KMS-11 (cell line): Measurements from ENCODE around the gene ADSS1.

Experiments
- H2AFZ ChIP-seq: fragments of 200-600 bp; sonication (generic); 2 replicates; pipeline ENCODE4 v1.6.1; 2016; ENCODE audit warnings: antibody characterized with exemption, mixed run types, low read depth
- H3K27ac ChIP-seq: fragments of 200-600 bp; sonication (generic); 2 replicates; pipeline ENCODE4 v1.6.1; 2016; ENCODE audit warnings: mild to moderate bottlenecking, mixed run types
- H3K27me3 ChIP-seq: fragments of 200-600 bp; sonication (generic); 2 replicates; pipeline ENCODE4 v1.6.1; 2017; ENCODE audit warnings: mild to moderate bottlenecking, low read depth, mixed run types, moderate library complexity; ENCODE audit not compliant: insufficient read depth
- H3K36me3 ChIP-seq: fragments of 200-600 bp; sonication (generic); 2 replicates; pipeline ENCODE4 v1.6.1; 2017; ENCODE audit warnings: mild to moderate bottlenecking, mixed run types; ENCODE audit not compliant: insufficient read depth
- H3K4me1 ChIP-seq: fragments of 200-600 bp; sonication (generic); 2 replicates; pipeline ENCODE4 v1.6.1; 2016; ENCODE audit warnings: mild to moderate bottlenecking, low read depth, mixed run types; ENCODE audit not compliant: poor library complexity, severe bottlenecking
- H3K4me2 ChIP-seq: fragments of 200-600 bp; sonication (generic); 2 replicates; pipeline ENCODE4 v1.7.0; 2016; ENCODE audit warnings: mild to moderate bottlenecking, mixed run types
- H3K4me3 ChIP-seq: fragments of 200-600 bp; sonication (generic); IDR thresholded peaks from 2 replicates; pipeline ENCODE4 v1.6.1; 2017; ENCODE audit warnings: low read depth, low read length, mixed read lengths; ENCODE audit not compliant: insufficient read depth
- H3K79me2 ChIP-seq: fragments of 200-600 bp; sonication (generic); 2 replicates; pipeline ENCODE4 v1.6.1; 2016; ENCODE audit warnings: low read depth, mixed run types; ENCODE audit not compliant: insufficient read depth
- H3K9ac ChIP-seq: fragments of 200-600 bp; sonication (generic); 2 replicates; pipeline ENCODE4 v1.6.1; 2016; ENCODE audit warnings: mild to moderate bottlenecking, mixed run types
- H4K20me1 ChIP-seq: fragments of 200-600 bp; sonication (generic); 2 replicates; pipeline ENCODE4 v1.6.1; 2016; ENCODE audit warnings: mild to moderate bottlenecking, mixed run types; ENCODE audit not compliant: insufficient read depth
- CTCF ChIP-seq: fragments of 200-600 bp; sonication (generic); conservative IDR thresholded peaks from 2 replicates; pipeline ENCODE4 v1.6.1; 2017; ENCODE audit warnings: low read depth, mild to moderate bottlenecking, antibody characterized with exemption, low read length, moderate library complexity, mixed read lengths

The ADSS1 gene

DNA sequence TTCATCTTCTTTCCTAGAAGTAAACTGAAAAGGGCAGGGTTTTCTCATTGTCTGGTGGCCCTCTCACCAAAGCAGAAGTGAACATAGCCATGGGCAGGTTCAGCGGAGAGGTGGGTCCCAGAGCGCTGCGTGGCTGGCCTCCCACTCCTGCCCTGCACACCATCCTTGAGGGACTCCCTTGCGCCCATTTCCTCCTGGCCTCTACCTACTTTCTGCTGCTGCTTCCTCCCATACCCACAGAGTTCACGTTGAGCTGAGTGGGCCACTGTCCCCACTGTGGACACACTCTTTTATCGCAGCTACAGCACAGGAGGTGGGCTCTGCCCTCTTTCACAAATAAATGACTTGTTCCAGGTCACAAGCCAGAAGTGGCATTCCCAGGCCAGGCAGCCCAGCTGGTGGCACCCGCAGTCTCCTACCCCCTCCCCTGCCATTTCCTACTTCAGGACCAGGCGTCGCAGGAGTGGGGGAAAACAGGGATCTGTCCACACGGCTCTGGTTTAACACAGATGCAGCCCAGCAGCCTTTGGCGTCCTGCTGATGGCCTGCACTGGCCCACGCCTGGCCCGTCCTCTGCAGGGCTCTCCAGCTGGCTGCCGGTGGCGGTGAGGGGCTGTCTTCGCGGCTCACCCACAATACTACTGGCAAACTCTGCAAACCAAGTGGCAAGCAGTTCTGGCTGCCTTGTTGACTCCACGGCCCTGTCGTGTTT lies 33.8 kb downstream of the ADSS1 start:
- no peak overlapping the region for H3K9ac ChIP-seq
- no peak overlapping the region for H3K4me3 ChIP-seq
- TF ChIP-seq CTCF: no peak
- H2AFZ ChIP-seq: no peak overlapping the region
- no peaks in the 10 kb centered on the region for H4K20me1 ChIP-seq
- no peak overlapping the region for H3K27ac ChIP-seq
- peaks cover 17% of the 10 kb centered on the region; the same call in 1 of the 2 replicates for H3K79me2 ChIP-seq
- no peaks in the 10 kb centered on the region for H3K36me3 ChIP-seq
- peaks cover 7% of the 10 kb centered on the region for H3K4me1 ChIP-seq
- H3K4me2 ChIP-seq: no peak overlapping the region
- no peaks in the 10 kb centered on the region for H3K27me3 ChIP-seq

DNA sequence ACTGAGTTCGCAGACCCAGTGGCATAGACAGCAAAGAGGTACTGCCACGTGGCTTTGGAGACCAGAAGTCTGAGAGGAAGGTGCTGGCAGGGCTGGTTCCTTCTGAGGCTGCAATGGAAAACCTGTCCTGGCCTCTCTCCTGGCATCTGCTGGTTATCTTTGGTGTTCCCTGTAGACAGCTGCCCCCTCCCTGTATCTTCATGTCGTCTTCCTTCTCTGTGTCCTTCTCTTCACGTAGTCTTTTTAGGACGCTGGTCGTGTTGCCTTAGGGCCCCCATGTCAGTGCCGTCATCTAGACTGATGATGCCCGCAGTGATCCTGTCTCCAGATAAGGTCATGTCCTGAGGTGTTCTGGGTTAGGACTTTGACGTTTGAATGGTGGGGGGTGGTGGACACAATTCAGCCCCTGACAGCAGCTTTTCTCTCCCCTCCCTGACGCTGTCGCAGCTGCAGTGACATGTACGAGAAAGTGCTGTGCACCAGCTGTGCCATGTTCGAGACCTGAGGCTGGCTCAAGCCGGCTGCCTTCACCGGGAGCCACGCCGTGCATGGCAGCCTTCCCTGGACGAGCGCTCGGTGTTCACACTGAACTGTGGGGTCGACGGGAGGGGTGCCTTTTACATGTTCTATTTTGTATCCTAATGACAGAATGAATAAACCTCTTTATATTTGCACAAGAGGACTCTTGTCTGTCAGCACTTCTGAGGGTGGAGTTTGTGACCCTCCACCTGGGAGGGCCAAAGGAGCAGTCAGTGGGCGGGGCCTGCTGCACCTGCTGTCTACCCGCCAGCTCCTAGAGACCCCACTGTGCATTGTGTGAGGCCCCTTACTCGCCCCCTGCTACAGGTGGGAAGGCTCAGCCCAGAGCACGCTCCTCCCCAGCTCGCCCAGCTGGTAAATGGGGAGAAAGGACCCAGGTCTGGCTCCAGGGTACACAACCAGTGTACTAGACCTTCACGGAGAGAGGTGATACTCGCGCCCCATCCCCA lies 35.2 kb downstream of the ADSS1 start:
- peaks cover 8% of the 10 kb centered on the region; the same call in 1 of the 2 replicates for H3K79me2 ChIP-seq
- TF ChIP-seq CTCF: no peak
- peaks cover 5% of the 10 kb centered on the region for H3K4me1 ChIP-seq
- H3K9ac ChIP-seq: no peak overlapping the region
- no peak overlapping the region for H3K27ac ChIP-seq
- no peak overlapping the region for H3K4me2 ChIP-seq
- no peaks in the 10 kb centered on the region for H4K20me1 ChIP-seq
- H2AFZ ChIP-seq: no peak overlapping the region
- H3K36me3 ChIP-seq: no peaks in the 10 kb centered on the region
- H3K4me3 ChIP-seq: no peak overlapping the region
- no peaks in the 10 kb centered on the region for H3K27me3 ChIP-seq

- no peaks in the 10 kb centered on the region for H3K36me3 ChIP-seq
- no peak overlapping the region for H3K4me2 ChIP-seq
- H3K4me3 ChIP-seq: no peak overlapping the region
- no peaks in the 10 kb centered on the region for H3K4me1 ChIP-seq
- no peaks in the 10 kb centered on the region for H3K79me2 ChIP-seq
- H3K9ac ChIP-seq: no peak overlapping the region
- no peaks in the 10 kb centered on the region for H4K20me1 ChIP-seq
- no peaks in the 10 kb centered on the region for H3K27me3 ChIP-seq
- no peak overlapping the region for H3K27ac ChIP-seq
- no peak overlapping the region for H2AFZ ChIP-seq
- TF ChIP-seq CTCF: no peak
Observed at GRCh38 chr14:104765517-104765916, 41.5 kb downstream of the ADSS1 start.

GRCh38 chr14:104766256-104766862 lies 42.3 kb downstream of the ADSS1 start:
- no peak overlapping the region for H3K27ac ChIP-seq
- no peak overlapping the region for H3K9ac ChIP-seq

More at GRCh38 chr14:104766256-104766862, 42.3 kb downstream of the ADSS1 start:
- no peak for TF ChIP-seq CTCF
- Histone ChIP-seq H3K4me3 (no peak overlapping the region), H3K36me3 (no peaks in the 10 kb centered on the region), H4K20me1 (no peaks in the 10 kb centered on the region), H3K79me2 (no peaks in the 10 kb centered on the region), H2AFZ (no peak overlapping the region), H3K4me1 (no peaks in the 10 kb centered on the region), H3K27me3 (no peaks in the 10 kb centered on the region), H3K4me2 (no peak overlapping the region)
